ENCODE data around the gene MGAT4B.

The MGAT4B gene

GRCh38 chr5:179815491-179816249, 9.0 kb upstream of the MGAT4B start (continued):
- TF ChIP-seq ZNF565 (CRISPR knock-in tag; conservative IDR thresholded peaks at IDR 0.05; ENCODE audit: low read depth) (no peak), ZFP3 (CRISPR knock-in tag; IDR thresholded peaks at IDR 0.05) (no peak), CSDC2 (CRISPR knock-in tag; IDR thresholded peaks at IDR 0.05) (no peak)

DNA sequence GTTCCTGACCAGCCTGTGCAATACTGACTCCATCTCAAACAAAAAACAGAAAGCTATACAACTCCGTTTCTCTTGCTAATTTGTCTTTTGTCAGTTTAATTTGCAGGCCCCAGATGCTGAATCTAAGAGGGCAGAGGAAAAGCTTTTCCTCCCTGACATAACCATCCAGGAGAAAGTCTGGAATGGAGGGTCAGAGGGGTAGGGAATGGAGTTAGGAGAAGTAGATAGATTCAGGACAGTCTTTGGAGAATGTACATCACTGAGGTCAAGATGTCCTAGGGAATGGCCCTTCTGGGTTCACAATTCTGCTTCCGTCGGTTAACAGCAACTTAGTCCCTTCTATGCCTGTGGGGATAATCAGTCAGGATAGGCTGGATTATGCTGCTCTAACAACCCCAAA, 7.4 kb upstream of the MGAT4B start:
- no peak for TF ChIP-seq ZNF8 (CRISPR knock-in tag; IDR thresholded peaks at IDR 0.05)
- no peak for TF ChIP-seq ZFP3 (CRISPR knock-in tag; IDR thresholded peaks at IDR 0.05)
- TF ChIP-seq ARNTL (CRISPR knock-in tag; IDR thresholded peaks at IDR 0.05; ENCODE audit: borderline replicate concordance, low read depth): no peak
- TF ChIP-seq ISL1 (CRISPR knock-in tag; IDR thresholded peaks at IDR 0.05): no peak
- TF ChIP-seq ESRRG (CRISPR knock-in tag; IDR thresholded peaks at IDR 0.05): no peak
- TF ChIP-seq ZFP30 (CRISPR knock-in tag; IDR thresholded peaks at IDR 0.05): no peak
- no peak for TF ChIP-seq ZC3H10 (CRISPR knock-in tag; IDR thresholded peaks at IDR 0.05)
- TF ChIP-seq, protein P1, sequence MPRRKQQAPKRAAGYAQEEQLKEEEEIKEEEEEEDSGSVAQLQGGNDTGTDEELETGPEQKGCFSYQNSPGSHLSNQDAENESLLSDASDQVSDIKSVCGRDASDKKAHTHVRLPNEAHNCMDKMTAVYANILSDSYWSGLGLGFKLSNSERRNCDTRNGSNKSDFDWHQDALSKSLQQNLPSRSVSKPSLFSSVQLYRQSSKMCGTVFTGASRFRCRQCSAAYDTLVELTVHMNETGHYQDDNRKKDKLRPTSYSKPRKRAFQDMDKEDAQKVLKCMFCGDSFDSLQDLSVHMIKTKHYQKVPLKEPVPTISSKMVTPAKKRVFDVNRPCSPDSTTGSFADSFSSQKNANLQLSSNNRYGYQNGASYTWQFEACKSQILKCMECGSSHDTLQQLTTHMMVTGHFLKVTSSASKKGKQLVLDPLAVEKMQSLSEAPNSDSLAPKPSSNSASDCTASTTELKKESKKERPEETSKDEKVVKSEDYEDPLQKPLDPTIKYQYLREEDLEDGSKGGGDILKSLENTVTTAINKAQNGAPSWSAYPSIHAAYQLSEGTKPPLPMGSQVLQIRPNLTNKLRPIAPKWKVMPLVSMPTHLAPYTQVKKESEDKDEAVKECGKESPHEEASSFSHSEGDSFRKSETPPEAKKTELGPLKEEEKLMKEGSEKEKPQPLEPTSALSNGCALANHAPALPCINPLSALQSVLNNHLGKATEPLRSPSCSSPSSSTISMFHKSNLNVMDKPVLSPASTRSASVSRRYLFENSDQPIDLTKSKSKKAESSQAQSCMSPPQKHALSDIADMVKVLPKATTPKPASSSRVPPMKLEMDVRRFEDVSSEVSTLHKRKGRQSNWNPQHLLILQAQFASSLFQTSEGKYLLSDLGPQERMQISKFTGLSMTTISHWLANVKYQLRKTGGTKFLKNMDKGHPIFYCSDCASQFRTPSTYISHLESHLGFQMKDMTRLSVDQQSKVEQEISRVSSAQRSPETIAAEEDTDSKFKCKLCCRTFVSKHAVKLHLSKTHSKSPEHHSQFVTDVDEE (CRISPR knock-in tag; IDR thresholded peaks at IDR 0.05): no peak
- no peak for TF ChIP-seq SNAI2 (CRISPR knock-in tag; IDR thresholded peaks at IDR 0.05)
- no peak for TF ChIP-seq RARB (CRISPR knock-in tag; IDR thresholded peaks at IDR 0.05)
- TF ChIP-seq BACH2 (CRISPR knock-in tag; IDR thresholded peaks at IDR 0.05; ENCODE audit: borderline replicate concordance): no peak
- TF ChIP-seq, protein P2, sequence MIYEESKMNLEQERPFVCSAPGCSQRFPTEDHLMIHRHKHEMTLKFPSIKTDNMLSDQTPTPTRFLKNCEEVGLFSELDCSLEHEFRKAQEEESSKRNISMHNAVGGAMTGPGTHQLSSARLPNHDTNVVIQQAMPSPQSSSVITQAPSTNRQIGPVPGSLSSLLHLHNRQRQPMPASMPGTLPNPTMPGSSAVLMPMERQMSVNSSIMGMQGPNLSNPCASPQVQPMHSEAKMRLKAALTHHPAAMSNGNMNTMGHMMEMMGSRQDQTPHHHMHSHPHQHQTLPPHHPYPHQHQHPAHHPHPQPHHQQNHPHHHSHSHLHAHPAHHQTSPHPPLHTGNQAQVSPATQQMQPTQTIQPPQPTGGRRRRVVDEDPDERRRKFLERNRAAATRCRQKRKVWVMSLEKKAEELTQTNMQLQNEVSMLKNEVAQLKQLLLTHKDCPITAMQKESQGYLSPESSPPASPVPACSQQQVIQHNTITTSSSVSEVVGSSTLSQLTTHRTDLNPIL (CRISPR knock-in tag; IDR thresholded peaks at IDR 0.05; ENCODE audit: low read depth): no peak
- TF ChIP-seq TOX (CRISPR knock-in tag; IDR thresholded peaks at IDR 0.05; ENCODE audit: borderline replicate concordance): no peak
- TF ChIP-seq, protein P3, sequence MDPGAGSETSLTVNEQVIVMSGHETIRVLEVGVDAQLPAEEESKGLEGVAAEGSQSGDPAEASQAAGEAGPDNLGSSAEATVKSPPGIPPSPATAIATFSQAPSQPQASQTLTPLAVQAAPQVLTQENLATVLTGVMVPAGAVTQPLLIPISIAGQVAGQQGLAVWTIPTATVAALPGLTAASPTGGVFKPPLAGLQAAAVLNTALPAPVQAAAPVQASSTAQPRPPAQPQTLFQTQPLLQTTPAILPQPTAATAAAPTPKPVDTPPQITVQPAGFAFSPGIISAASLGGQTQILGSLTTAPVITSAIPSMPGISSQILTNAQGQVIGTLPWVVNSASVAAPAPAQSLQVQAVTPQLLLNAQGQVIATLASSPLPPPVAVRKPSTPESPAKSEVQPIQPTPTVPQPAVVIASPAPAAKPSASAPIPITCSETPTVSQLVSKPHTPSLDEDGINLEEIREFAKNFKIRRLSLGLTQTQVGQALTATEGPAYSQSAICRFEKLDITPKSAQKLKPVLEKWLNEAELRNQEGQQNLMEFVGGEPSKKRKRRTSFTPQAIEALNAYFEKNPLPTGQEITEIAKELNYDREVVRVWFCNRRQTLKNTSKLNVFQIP (CRISPR knock-in tag; IDR thresholded peaks at IDR 0.05; ENCODE audit: borderline replicate concordance, low read depth): no peak
- TF ChIP-seq CSRNP3 (CRISPR knock-in tag; IDR thresholded peaks at IDR 0.05): no peak
- no peak for TF ChIP-seq CSDC2 (CRISPR knock-in tag; IDR thresholded peaks at IDR 0.05)
- no peak for TF ChIP-seq ZNF70 (CRISPR knock-in tag; IDR thresholded peaks at IDR 0.05)
- TF ChIP-seq PPARA (CRISPR knock-in tag; IDR thresholded peaks at IDR 0.05; ENCODE audit: borderline replicate concordance): no peak

GRCh38 chr5:179812997-179813607, 6.4 kb upstream of the MGAT4B start:
- TF ChIP-seq ZFP30 (CRISPR knock-in tag; IDR thresholded peaks at IDR 0.05) (no peak), BACH2 (CRISPR knock-in tag; IDR thresholded peaks at IDR 0.05; ENCODE audit: borderline replicate concordance) (no peak), ZNF8 (CRISPR knock-in tag; IDR thresholded peaks at IDR 0.05) (no peak), ARNTL (CRISPR knock-in tag; IDR thresholded peaks at IDR 0.05; ENCODE audit: borderline replicate concordance, low read depth) (no peak), ZFP3 (CRISPR knock-in tag; IDR thresholded peaks at IDR 0.05) (no peak), TOX (CRISPR knock-in tag; IDR thresholded peaks at IDR 0.05; ENCODE audit: borderline replicate concordance) (no peak), OSR1 (CRISPR knock-in tag; IDR thresholded peaks at IDR 0.05) (no peak), CSRNP3 (CRISPR knock-in tag; IDR thresholded peaks at IDR 0.05) (no peak), SNAI2 (CRISPR knock-in tag; IDR thresholded peaks at IDR 0.05) (no peak), ZC3H10 (CRISPR knock-in tag; IDR thresholded peaks at IDR 0.05) (no peak), TCF4 (CRISPR knock-in tag; IDR thresholded peaks at IDR 0.05; ENCODE audit: borderline replicate concordance) (no peak)
- TF ChIP-seq, protein P1 (CRISPR knock-in tag; IDR thresholded peaks at IDR 0.05): no peak
- TF ChIP-seq, protein P3 (CRISPR knock-in tag; IDR thresholded peaks at IDR 0.05; ENCODE audit: borderline replicate concordance, low read depth): no peak
- ATAC-seq: no peak

More for the DNA sequence above, 7.4 kb upstream of the MGAT4B start:
- ATAC-seq: no peak

All from SK-N-SH treated with all-trans-retinoic acid at 6 μM for 48 hours (cell line).